ENCODE data around the gene LDHA.

The LDHA gene

DNA sequence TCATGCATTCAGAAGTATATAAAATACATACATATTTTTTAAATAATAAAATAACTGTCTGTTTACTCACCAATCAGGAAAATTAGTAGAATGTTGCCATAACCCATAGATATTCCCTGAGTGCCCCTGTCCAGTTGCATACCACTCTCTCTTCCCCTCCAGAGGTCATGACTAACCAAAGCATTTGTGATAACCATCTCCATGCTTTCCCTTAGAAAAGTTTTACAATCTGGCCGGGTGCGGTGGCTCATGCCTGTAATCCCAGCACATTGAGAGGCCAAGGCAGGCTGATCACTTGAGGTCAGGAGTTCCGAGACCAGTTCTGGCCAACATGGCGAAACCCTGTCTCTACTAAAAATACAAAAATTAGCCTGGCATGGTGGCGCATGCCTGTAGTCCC lies 33.2 kb upstream of the LDHA start:
- no peak overlapping the region for H3K4me2 ChIP-seq (ENCODE audit: low read length)
- no peaks in the 10 kb centered on the region for H3K9me3 ChIP-seq (ENCODE audit: control insufficient read depth, low read length)
- H3K36me3 ChIP-seq (ENCODE audit: control insufficient read depth, insufficient read depth, low read length), result no peaks in the 10 kb centered on the region
- no peak overlapping the region for H3K9ac ChIP-seq
- H2AFZ ChIP-seq, result no peak overlapping the region
- no peak overlapping the region for H3K27ac ChIP-seq
- no peak overlapping the region for H3K4me3 ChIP-seq (ENCODE audit: low read depth, low read length)
- no peak for TF ChIP-seq CTCF (IDR thresholded peaks at IDR 0.05)
- no peaks in the 10 kb centered on the region for H3K4me1 ChIP-seq
- no peaks in the 10 kb centered on the region for H3K79me2 ChIP-seq
- no peaks in the 10 kb centered on the region for H3K27me3 ChIP-seq (ENCODE audit: control insufficient read depth, insufficient read depth, low read length)

DNA sequence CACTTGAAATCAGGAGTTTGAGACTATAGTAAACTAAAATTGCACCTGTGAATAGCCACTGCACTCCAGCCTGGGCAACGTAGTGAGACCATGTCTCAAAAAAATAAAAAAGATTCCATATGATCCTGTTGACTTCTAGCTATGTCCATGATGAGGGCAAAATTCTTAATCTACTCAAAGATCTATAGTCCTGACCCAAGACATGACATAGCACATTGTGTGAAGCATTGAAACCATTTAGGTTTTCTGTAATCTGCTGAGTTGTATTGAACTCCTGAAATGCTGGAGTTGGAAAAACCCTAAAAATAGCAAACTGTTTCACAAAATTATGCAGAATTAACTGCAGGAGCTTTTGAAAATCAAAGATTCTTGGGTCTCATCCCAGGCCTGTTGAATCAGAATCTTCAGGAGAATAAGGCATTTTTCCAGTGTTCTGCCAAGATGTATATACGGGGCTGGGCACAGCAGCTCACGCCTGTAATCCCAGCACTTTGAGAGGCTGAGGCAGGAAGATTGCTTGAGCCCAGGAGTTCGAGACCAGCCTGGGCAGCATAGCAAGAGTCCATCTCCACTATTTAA lies 29.8 kb upstream of the LDHA start:
- no peak overlapping the region for H3K27ac ChIP-seq
- no peaks in the 10 kb centered on the region for H3K9me3 ChIP-seq (ENCODE audit: control insufficient read depth, low read length)
- no peaks in the 10 kb centered on the region for H3K79me2 ChIP-seq
- H3K36me3 ChIP-seq (ENCODE audit: control insufficient read depth, insufficient read depth, low read length), result no peaks in the 10 kb centered on the region
- H3K27me3 ChIP-seq (ENCODE audit: control insufficient read depth, insufficient read depth, low read length), result no peaks in the 10 kb centered on the region
- no peaks in the 10 kb centered on the region for H3K4me1 ChIP-seq
- no peak overlapping the region for H3K9ac ChIP-seq
- H2AFZ ChIP-seq, result no peak overlapping the region
- no peak overlapping the region for H3K4me3 ChIP-seq (ENCODE audit: low read depth, low read length)
- TF ChIP-seq CTCF (IDR thresholded peaks at IDR 0.05), result no peak
- H3K4me2 ChIP-seq (ENCODE audit: low read length), result no peak overlapping the region

DNA sequence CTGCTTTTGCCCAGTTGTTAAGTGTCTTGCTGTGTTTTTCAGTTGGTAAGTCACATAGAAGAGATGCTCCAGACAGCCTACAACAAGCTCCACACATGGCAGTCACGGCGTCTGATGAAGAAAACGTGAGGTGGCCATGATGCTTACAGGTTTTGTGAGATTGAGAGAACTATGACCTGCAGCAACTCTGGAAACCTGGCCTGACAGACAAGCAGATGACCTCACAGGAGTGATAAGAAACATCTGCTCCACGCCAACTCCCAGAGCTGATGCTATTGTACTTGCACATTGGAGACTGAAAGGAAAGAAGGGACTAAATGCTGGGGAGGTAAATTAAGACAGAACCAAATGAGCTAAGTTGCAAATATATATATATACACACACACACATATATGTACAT lies 28.6 kb upstream of the LDHA start:
- no peaks in the 10 kb centered on the region for H3K36me3 ChIP-seq (ENCODE audit: control insufficient read depth, insufficient read depth, low read length)
- no peak for TF ChIP-seq CTCF (IDR thresholded peaks at IDR 0.05)
- H3K4me2 ChIP-seq (ENCODE audit: low read length), result no peak overlapping the region
- no peak overlapping the region for H3K4me3 ChIP-seq (ENCODE audit: low read depth, low read length)
- H3K79me2 ChIP-seq, result no peaks in the 10 kb centered on the region
- H3K27ac ChIP-seq, result no peak overlapping the region
- no peaks in the 10 kb centered on the region for H3K27me3 ChIP-seq (ENCODE audit: control insufficient read depth, insufficient read depth, low read length)
- H3K9ac ChIP-seq, result no peak overlapping the region
- H3K4me1 ChIP-seq, result no peaks in the 10 kb centered on the region
- H3K9me3 ChIP-seq (ENCODE audit: control insufficient read depth, low read length), result no peaks in the 10 kb centered on the region
- H2AFZ ChIP-seq, result no peak overlapping the region

DNA sequence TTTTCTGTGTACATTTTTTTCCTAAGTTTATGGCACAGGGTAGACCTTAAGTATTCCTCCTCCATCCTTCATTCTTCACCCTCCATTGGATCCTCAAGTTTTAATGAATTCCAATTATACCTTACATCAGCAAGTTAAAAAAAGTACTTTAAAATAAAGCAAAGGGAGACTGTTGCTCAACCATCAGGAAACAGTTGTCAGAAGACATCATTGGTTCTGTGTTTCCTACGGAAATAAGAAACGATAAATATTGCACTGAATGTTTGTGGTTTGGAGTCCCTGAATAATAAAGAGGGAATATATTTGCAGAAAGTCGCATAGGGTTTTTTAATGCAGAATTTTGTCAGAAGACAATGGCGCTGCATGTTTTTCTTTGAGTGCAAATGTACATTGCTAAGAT lies 28.1 kb upstream of the LDHA start:
- Histone ChIP-seq H3K9ac (no peak overlapping the region), H3K27ac (no peak overlapping the region), H3K27me3 (ENCODE audit: control insufficient read depth, insufficient read depth, low read length) (no peaks in the 10 kb centered on the region), H2AFZ (no peak overlapping the region), H3K79me2 (no peaks in the 10 kb centered on the region), H3K4me2 (ENCODE audit: low read length) (no peak overlapping the region), H3K4me3 (ENCODE audit: low read depth, low read length) (no peak overlapping the region), H3K9me3 (ENCODE audit: control insufficient read depth, low read length) (no peaks in the 10 kb centered on the region), H3K4me1 (no peaks in the 10 kb centered on the region), H3K36me3 (ENCODE audit: control insufficient read depth, insufficient read depth, low read length) (no peaks in the 10 kb centered on the region)
- TF ChIP-seq CTCF (IDR thresholded peaks at IDR 0.05), result no peak

DNA sequence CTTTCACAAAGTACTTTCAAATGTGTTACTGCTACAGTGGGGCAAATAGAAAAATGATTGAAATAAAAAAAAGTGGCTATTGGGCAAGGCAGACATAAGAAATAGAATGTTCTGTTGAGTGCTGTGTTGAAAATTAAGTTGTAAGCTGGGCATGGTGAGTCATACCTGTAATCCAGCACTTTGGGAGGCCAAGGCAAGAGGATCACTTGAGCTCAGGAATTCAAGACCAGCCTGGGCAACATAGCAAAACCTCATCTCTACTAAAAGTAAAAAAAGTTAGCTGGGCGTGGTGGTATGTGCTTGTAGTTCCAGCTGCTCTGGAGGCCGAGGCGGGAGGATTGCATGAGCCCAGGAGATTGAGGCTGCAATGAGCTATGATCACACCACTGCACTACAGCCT lies 26.9 kb upstream of the LDHA start:
- no peaks in the 10 kb centered on the region for H3K36me3 ChIP-seq (ENCODE audit: control insufficient read depth, insufficient read depth, low read length)
- H3K27ac ChIP-seq, result no peak overlapping the region
- H3K4me3 ChIP-seq (ENCODE audit: low read depth, low read length), result no peak overlapping the region
- no peak for TF ChIP-seq CTCF (IDR thresholded peaks at IDR 0.05)
- no peaks in the 10 kb centered on the region for H3K27me3 ChIP-seq (ENCODE audit: control insufficient read depth, insufficient read depth, low read length)
- no peaks in the 10 kb centered on the region for H3K4me1 ChIP-seq
- H3K4me2 ChIP-seq (ENCODE audit: low read length), result no peak overlapping the region
- no peaks in the 10 kb centered on the region for H3K9me3 ChIP-seq (ENCODE audit: control insufficient read depth, low read length)
- H3K9ac ChIP-seq, result no peak overlapping the region
- H3K79me2 ChIP-seq, result no peaks in the 10 kb centered on the region
- H2AFZ ChIP-seq, result no peak overlapping the region

Measured in parathyroid adenoma (tissue), 2 donors.